ENCODE measurements around the gene KDM4C. TPM values are rescaled to one million over a fixed set of nuclear protein-coding genes. Genes with fewer than 3 reads are reported as not detected.

Gene KDM4C
- total and polyA plus RNA-seq, 8 donors = 6.7 to 129 (median 79.9) TPM

- 85 to 95% (median 91%) methylated on average over 1 of the region's 1 CpG for WGBS, 5 donors
- Histone ChIP-seq H3K9me3 (no peaks in the 10 kb centered on the region), H3K4me3 (no peak overlapping the region), H3K4me1 (no peaks in the 10 kb centered on the region), H3K27me3 (no peaks in the 10 kb centered on the region), H3K27ac (no peak overlapping the region), H3K36me3 (peaks cover 0 to 36% (median 34%) of the 10 kb centered on the region in 4 donors)
- intact Hi-C loops (cut with DNase I; ENCODE audit: low total_unique reads) = no loop called here
- no peak for DNase-seq
- TF ChIP-seq CTCF (IDR thresholded peaks at IDR 0.05) (no peak), POLR2AphosphoS5 (IDR thresholded peaks at IDR 0.05) (no peak), EP300 (IDR thresholded peaks at IDR 0.05) (no peak), POLR2A (IDR thresholded peaks at IDR 0.05) (no peak)
These were observed 243.8 kb downstream of the KDM4C start for GRCh38 chr9:7001571-7001970.

DNA sequence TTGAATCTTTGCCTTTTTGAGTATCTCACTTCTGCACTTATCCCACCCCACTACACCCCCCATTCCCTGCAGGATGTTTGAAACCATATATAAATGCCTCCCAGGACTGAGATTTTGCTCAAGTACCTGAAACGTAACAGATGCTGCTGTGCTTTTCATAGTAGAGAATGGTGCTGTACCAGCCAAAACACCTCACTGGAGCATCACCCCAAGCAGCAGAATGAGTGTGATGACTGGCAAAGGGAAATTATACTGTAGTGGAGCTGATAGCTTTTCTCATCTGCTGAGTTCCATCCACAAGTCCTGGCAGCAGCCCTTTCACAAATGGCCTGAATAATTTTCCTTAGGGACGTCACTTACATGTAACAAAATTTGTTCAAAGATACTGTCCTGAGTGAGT lies 246.1 kb downstream of the KDM4C start:
- Histone ChIP-seq H3K4me3 (no peak overlapping the region), H3K36me3 (peaks cover 7 to 37% (median 31%) of the 10 kb centered on the region in 4 donors), H3K4me1 (no peaks in the 10 kb centered on the region), H3K9me3 (no peaks in the 10 kb centered on the region), H3K27ac (no peak overlapping the region), H3K27me3 (no peaks in the 10 kb centered on the region)
- DNase-seq = no peak
- 88 to 95% (median 93%) methylated on average over 2 of the region's 2 CpGs for WGBS, 5 donors
- no peak for TF ChIP-seq POLR2A (IDR thresholded peaks at IDR 0.05)
- no peak for TF ChIP-seq CTCF (IDR thresholded peaks at IDR 0.05)
- TF ChIP-seq EP300 (IDR thresholded peaks at IDR 0.05) = no peak
- no peak for TF ChIP-seq POLR2AphosphoS5 (IDR thresholded peaks at IDR 0.05)
- intact Hi-C loops (cut with DNase I; ENCODE audit: low total_unique reads) = no loop called here

DNA sequence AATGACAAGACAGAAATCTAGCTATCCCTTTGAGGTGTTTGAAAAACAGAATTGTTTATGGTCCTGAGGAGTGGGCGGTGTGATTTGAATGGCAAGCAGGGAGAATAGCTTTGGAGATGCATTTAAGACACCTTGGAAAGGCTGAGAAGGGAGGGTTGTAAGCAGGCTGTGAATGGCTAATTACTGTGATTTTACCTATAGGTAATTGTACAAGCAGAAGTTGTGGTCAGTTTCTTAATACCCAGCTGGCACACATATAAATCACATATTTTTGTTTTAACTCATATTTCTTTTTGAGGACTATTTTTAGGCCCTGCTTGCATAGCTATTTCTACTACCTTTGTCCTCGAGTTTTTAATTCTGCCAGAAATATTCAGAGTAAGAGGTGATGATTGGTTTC lies 248.6 kb downstream of the KDM4C start:
- Histone ChIP-seq H3K4me1 (no peaks in the 10 kb centered on the region), H3K9me3 (no peaks in the 10 kb centered on the region), H3K4me3 (no peak overlapping the region), H3K36me3 (peaks cover 9 to 45% (median 37%) of the 10 kb centered on the region in 4 donors), H3K27me3 (no peaks in the 10 kb centered on the region), H3K27ac (no peak overlapping the region)
- intact Hi-C loops (cut with DNase I; ENCODE audit: low total_unique reads) = no loop called here
- no peak for TF ChIP-seq EP300 (IDR thresholded peaks at IDR 0.05)
- no peak for TF ChIP-seq POLR2AphosphoS5 (IDR thresholded peaks at IDR 0.05)
- TF ChIP-seq POLR2A (IDR thresholded peaks at IDR 0.05) = no peak
- TF ChIP-seq CTCF (IDR thresholded peaks at IDR 0.05) = no peak
- no peak for DNase-seq
- 79 to 91% (median 85%) methylated on average over 2 of the region's 2 CpGs for WGBS, 5 donors

GRCh38 chr9:7008411-7008810 lies 250.6 kb downstream of the KDM4C start:
- Histone ChIP-seq H3K27ac (no peak overlapping the region), H3K9me3 (no peaks in the 10 kb centered on the region), H3K4me1 (no peaks in the 10 kb centered on the region), H3K4me3 (no peak overlapping the region), H3K36me3 (peaks cover 17 to 51% (median 47%) of the 10 kb centered on the region in 4 donors), H3K27me3 (no peaks in the 10 kb centered on the region)
- WGBS, 5 donors = 47 to 82% (median 50%) methylated on average over 1 to 2 of the region's 2 CpGs
- DNase-seq = no peak
- intact Hi-C loops (cut with DNase I; ENCODE audit: low total_unique reads) = no loop called here
- TF ChIP-seq CTCF (IDR thresholded peaks at IDR 0.05) (no peak), POLR2AphosphoS5 (IDR thresholded peaks at IDR 0.05) (no peak), POLR2A (IDR thresholded peaks at IDR 0.05) (no peak), EP300 (IDR thresholded peaks at IDR 0.05) (no peak)
